Activated CD4-positive, alpha-beta T cell treated with anti-CD3 and anti-CD28 coated beads, Interleukin-10, Interleukin-2, amounts not matched to agents 100 ng/mL and 50 ng/mL, durations not matched to agents 16 hours and 8 hours (primary cell): ENCODE data around the gene UGT1A6.

ENCODE experiments used
- DNase-seq: peaks from one replicate; pipeline ENCODE4 v3.0.0-alpha.2; 2020

The UGT1A6 gene

GRCh38 chr2:233772153-233772552, 79.5 kb downstream of the UGT1A6 start:
- DNase-seq = no peak

GRCh38 chr2:233772583-233772982, 79.9 kb downstream of the UGT1A6 start:
- DNase-seq = no peak

GRCh38 chr2:233773854-233774253, 81.2 kb downstream of the UGT1A6 start:
- DNase-seq = no peak

GRCh38 chr2:233775414-233775813, 82.7 kb downstream of the UGT1A6 start:
- DNase-seq = no peak

- DNase-seq = no peak
Observed at GRCh38 chr2:233778030-233778429, 85.3 kb downstream of the UGT1A6 start, which contains the start of gene MROH2A. Gene MROH2A (plus strand): TSS chr2:233778330. CDS start chr2:233779359, 1,029 bp downstream.

GRCh38 chr2:233779722-233780121, 87.0 kb downstream of the UGT1A6 start:
- no peak for DNase-seq

- no peak for DNase-seq
Observed at GRCh38 chr2:233780771-233781170, 88.1 kb downstream of the UGT1A6 start.

- no peak for DNase-seq
Observed at GRCh38 chr2:233789554-233789953, 96.9 kb downstream of the UGT1A6 start.

- no peak for DNase-seq
Observed at GRCh38 chr2:233791151-233791882, 98.6 kb downstream of the UGT1A6 start.

GRCh38 chr2:233791883-233792329, 99.2 kb downstream of the UGT1A6 start:
- no peak for DNase-seq

GRCh38 chr2:233792720-233793119, 100.0 kb downstream of the UGT1A6 start:
- DNase-seq = no peak

GRCh38 chr2:233793465-233794127, 100.9 kb downstream of the UGT1A6 start:
- no peak for DNase-seq

- DNase-seq = no peak
Observed at GRCh38 chr2:233794128-233794658, 101.5 kb downstream of the UGT1A6 start.

GRCh38 chr2:233795735-233796171, 103.1 kb downstream of the UGT1A6 start:
- DNase-seq = no peak

GRCh38 chr2:233796254-233796653, 103.6 kb downstream of the UGT1A6 start:
- DNase-seq = no peak

GRCh38 chr2:233798335-233799086, 105.8 kb downstream of the UGT1A6 start:
- DNase-seq = no peak

GRCh38 chr2:233799087-233799665, 106.5 kb downstream of the UGT1A6 start:
- no peak for DNase-seq

GRCh38 chr2:233799716-233800115, 107.0 kb downstream of the UGT1A6 start:
- DNase-seq = no peak

GRCh38 chr2:233800208-233800607, 107.5 kb downstream of the UGT1A6 start:
- DNase-seq = no peak

- DNase-seq = no peak
Observed at GRCh38 chr2:233801357-233802131, 108.9 kb downstream of the UGT1A6 start.

GRCh38 chr2:233802132-233802815, 109.6 kb downstream of the UGT1A6 start:
- DNase-seq = no peak
